Measurements from ENCODE around the gene FCAMR.

FCAMR gene

DNA sequence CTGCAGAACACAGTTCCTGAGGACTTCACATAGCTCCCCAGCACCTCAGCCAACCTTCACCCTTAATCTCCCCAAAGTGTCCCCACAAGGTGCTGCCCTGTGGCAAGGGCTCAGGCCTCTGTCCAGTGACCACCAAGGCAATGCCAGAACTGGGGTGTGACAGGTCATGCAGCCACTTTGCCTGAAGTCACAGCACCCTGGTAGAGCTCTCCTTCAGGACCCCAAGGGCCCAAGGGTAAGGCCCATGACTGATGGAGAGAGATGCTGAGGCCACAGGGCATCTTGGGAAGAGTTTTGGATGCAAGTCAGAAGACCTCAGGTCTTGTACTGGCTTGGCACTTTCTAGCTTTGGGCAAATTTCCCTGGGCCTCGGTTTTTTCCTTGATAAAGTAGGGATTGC, 47.7 kb downstream of the FCAMR start:
- TF ChIP-seq, protein P1, sequence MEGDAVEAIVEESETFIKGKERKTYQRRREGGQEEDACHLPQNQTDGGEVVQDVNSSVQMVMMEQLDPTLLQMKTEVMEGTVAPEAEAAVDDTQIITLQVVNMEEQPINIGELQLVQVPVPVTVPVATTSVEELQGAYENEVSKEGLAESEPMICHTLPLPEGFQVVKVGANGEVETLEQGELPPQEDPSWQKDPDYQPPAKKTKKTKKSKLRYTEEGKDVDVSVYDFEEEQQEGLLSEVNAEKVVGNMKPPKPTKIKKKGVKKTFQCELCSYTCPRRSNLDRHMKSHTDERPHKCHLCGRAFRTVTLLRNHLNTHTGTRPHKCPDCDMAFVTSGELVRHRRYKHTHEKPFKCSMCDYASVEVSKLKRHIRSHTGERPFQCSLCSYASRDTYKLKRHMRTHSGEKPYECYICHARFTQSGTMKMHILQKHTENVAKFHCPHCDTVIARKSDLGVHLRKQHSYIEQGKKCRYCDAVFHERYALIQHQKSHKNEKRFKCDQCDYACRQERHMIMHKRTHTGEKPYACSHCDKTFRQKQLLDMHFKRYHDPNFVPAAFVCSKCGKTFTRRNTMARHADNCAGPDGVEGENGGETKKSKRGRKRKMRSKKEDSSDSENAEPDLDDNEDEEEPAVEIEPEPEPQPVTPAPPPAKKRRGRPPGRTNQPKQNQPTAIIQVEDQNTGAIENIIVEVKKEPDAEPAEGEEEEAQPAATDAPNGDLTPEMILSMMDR (IDR thresholded peaks at IDR 0.05; ENCODE audit: poor library complexity, severe bottlenecking), result no peak
- Histone ChIP-seq H3K27ac (ENCODE audit: poor library complexity, severe bottlenecking) (no peak overlapping the region), H3K36me3 (ENCODE audit: low read depth) (no peaks in the 10 kb centered on the region), H3K9me3 (ENCODE audit: severe bottlenecking) (no peaks in the 10 kb centered on the region), H3K27me3 (ENCODE audit: insufficient read depth, poor library complexity, severe bottlenecking) (no peaks in the 10 kb centered on the region), H3K4me1 (ENCODE audit: insufficient read depth, poor library complexity, severe bottlenecking) (no peaks in the 10 kb centered on the region), H3K4me3 (ENCODE audit: severe bottlenecking) (no peak overlapping the region)
- no peak for ATAC-seq (ENCODE audit: low read depth)
- DNase-seq (ENCODE audit: low spot score), result no peak

DNA sequence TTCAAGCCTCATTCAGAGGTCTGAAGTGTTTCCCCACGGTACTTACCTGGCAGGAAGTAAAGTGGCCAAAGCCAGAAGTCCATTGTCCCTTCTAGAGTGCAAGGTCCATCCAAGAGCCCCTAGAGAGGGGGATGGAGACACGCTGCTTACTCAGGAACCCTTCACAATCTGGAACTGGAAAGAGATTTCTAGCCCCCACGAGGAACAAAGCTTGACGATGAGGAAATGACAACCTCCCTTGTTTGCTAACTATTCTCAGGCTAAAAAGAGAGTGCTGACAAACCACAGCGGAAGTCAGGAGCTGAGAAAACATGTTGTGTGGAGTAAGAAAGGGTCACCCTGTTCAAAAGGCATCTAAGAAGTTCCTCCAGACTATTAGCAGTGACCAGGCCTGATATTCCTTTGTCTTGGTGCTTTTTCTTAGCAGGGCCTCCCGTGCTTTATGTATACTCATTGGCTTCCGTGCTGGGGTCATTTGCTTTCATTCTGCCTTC, 48.4 kb downstream of the FCAMR start, which contains the start of gene FCMR:
FCMR (minus strand) TSS at position 170 of the 494 bp plus-strand sequence; CDS start at position 83, 87 bp downstream.
- Histone ChIP-seq H3K4me3 (ENCODE audit: severe bottlenecking) (no peak within 1 kb of the TSS), H3K27me3 (ENCODE audit: insufficient read depth, poor library complexity, severe bottlenecking) (no peaks in the 10 kb centered on the region), H3K4me1 (ENCODE audit: insufficient read depth, poor library complexity, severe bottlenecking) (no peaks in the 10 kb centered on the region), H3K27ac (ENCODE audit: poor library complexity, severe bottlenecking) (no peak within 1 kb of the TSS), H3K9me3 (ENCODE audit: severe bottlenecking) (no peaks in the 10 kb centered on the region), H3K36me3 (ENCODE audit: low read depth) (no peaks in the 10 kb centered on the region)
- ATAC-seq (ENCODE audit: low read depth) (no peak), DNase-seq (ENCODE audit: low spot score) (no peak)
- TF ChIP-seq, protein P1 (IDR thresholded peaks at IDR 0.05; ENCODE audit: poor library complexity, severe bottlenecking), result no peak

DNA sequence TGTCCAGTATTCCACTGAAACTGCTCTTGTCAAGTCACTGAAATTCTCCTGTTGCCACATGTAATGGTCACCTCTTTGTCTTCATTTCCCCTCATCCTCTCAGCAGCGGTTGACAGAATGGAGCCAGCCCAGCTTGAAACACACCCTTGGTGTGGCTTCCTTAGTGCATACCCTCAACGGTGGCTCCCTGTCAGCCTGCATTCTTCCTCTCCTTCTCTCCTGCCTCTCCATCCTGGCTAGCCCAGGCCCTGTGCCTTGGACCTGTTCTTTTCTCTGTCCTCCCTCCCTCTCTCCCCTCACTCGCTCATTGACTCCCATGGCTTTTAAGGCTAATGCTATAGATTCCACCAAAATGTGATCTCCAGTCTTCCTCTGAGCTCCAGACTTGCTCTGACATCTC, 52.2 kb downstream of the FCAMR start:
- H3K27me3 ChIP-seq (ENCODE audit: insufficient read depth, poor library complexity, severe bottlenecking), result no peaks in the 10 kb centered on the region
- H3K4me3 ChIP-seq (ENCODE audit: severe bottlenecking), result no peak overlapping the region
- no peaks in the 10 kb centered on the region for H3K4me1 ChIP-seq (ENCODE audit: insufficient read depth, poor library complexity, severe bottlenecking)

DNA sequence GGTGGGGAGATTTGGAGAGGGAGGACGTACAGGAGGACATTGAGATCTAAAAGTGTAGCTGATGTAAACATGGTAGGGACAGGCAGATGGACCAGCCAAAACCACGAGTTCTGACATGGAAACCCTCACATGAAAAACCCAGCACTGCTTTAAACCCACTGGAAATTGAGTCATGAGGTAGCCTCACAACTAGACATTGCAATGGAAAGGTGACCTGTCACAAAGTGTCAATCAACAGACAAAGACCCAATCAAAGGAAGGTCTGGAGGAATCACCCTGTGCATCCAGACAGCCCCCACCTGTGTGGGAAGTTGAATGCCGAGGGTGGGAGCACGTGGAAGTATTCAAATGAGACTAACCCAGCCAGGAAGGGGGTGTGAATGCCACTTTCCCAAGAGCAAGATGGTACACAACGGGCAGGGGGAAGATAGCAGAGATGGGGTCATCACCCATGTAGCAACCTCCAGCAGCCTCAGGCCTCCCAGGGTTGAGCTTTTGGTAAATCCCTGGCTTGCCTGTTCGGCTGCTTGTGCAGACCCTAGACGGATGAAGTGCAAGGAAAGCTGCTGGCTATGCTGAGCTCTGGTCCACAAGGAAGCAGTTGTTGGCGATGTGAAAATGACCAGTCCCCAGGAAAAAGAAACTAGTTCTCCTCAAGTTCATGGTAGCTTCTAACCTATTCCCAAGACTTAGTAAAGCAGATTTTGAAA, 54.1 kb downstream of the FCAMR start:
- no peaks in the 10 kb centered on the region for H3K27me3 ChIP-seq (ENCODE audit: insufficient read depth, poor library complexity, severe bottlenecking)
- no peak overlapping the region for H3K27ac ChIP-seq (ENCODE audit: poor library complexity, severe bottlenecking)
- TF ChIP-seq, protein P1 (IDR thresholded peaks at IDR 0.05; ENCODE audit: poor library complexity, severe bottlenecking), result no peak

More for the DNA sequence above, 52.2 kb downstream of the FCAMR start:
- no peak for DNase-seq (ENCODE audit: low spot score)
- Histone ChIP-seq H3K36me3 (ENCODE audit: low read depth) (no peaks in the 10 kb centered on the region), H3K9me3 (ENCODE audit: severe bottlenecking) (no peaks in the 10 kb centered on the region), H3K27ac (ENCODE audit: poor library complexity, severe bottlenecking) (no peak overlapping the region)
- ATAC-seq (ENCODE audit: low read depth), result no peak
- TF ChIP-seq, protein P1 (IDR thresholded peaks at IDR 0.05; ENCODE audit: poor library complexity, severe bottlenecking), result no peak

More for the DNA sequence above, 54.1 kb downstream of the FCAMR start:
- DNase-seq (ENCODE audit: low spot score), result no peak
- no peak for ATAC-seq (ENCODE audit: low read depth)
- H3K4me3 ChIP-seq (ENCODE audit: severe bottlenecking), result no peak overlapping the region
- no peaks in the 10 kb centered on the region for H3K4me1 ChIP-seq (ENCODE audit: insufficient read depth, poor library complexity, severe bottlenecking)
- no peaks in the 10 kb centered on the region for H3K36me3 ChIP-seq (ENCODE audit: low read depth)
- no peaks in the 10 kb centered on the region for H3K9me3 ChIP-seq (ENCODE audit: severe bottlenecking)
